Measurements from ENCODE around the gene ARHGEF16.
A peak's percentile ranks its signal among the peaks of the same experiment; 100 is the strongest.

Gene ARHGEF16

DNA sequence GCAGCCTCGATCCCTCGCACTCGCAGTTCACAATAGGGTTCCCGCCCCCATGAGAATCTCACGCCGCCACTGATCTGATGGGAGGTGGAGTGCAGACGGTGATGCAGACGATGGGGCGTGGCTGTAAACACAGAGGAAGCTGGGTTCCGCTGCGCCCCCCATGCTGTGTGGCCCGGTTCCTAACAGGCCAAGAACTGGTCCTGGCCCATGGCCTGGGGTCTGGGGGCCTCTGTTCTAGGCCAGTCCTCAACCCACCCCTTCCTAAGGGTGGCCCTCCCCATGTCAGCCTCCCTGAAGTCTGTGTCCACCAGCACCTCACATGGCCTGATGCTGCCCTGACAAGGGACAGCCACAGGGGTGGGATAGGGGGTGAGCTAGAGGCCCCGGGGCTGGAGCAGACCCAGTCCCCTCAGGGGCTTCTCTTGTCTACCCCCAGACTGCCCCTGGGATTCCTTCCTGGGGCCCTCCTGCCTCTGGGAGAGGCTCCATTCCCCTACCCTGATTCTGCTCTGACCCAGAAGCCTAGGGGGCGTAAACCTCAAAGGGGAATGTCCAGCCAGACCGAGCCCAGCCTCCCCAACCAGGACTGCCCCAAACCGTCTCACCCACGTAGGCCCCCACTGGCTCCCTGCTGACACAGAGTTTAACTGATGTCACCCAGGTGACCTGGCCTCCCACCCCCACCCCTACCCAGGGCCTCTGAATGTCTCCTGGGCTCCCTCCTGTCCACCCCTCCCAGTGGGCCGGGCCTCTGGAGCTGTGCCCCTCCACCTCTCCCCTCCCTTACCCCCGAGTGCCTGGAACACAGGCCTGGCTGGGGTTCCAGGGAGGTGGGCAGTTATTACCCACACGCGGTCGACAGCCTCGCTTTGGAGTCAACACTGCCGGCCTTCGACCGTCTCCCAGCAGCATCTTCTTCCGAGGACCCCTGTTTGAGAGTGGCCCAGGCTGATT is 14.8 kb upstream of the ARHGEF16 start:
- DNase-seq = no peak

DNA sequence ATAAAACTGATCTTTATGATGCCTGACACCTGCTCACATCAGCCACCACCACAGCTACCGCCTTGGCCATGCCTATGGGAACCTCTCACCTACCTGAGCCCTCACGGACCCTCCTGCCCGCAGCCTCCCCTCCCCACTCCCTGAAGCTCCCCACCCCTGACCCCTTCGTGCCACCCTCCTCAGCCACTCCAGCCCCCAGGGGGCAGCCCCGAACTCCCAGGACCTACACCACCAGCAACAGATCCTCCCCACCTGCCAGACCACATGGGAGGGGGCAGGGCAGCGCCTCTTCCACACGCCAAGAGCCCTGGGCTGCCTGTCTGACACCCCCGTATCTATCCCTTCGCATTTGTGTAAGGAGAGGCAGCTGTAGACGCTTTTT is 14.2 kb upstream of the ARHGEF16 start:
- DNase-seq = no peak

DNA sequence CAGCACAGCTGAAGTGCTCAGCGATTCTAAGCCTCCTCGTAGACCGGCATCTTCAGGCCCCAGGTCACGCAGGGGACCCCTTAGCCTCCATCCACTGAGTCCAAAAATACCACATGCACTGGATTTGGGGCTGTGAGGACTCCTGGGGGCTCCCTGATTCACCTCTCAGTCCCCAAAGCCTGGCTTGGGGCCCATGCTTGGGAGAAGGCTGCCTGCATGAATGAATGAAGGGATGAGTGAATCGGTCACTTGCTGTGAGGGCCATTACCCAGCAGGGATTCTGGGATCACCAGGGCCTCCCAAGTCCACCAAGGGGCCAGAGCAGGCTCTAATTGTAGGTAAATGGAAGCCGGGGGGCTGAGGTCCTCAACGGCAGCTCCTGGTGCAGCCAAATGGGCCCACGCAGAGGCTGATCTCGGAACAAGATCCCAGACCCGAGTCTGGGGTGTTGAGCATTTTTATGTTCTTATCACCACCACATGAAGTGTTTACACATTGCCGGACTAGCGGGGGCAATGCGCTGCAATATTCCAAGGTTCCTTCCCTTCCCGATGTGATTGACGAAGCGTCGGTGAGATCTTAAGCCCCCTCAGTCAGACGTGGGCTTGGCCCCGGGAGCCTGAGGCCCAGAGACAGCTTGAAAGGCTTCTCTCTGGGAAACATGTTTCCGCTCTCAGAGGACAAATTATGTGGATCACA is 13.6 kb upstream of the ARHGEF16 start:
- no peak for DNase-seq

DNA sequence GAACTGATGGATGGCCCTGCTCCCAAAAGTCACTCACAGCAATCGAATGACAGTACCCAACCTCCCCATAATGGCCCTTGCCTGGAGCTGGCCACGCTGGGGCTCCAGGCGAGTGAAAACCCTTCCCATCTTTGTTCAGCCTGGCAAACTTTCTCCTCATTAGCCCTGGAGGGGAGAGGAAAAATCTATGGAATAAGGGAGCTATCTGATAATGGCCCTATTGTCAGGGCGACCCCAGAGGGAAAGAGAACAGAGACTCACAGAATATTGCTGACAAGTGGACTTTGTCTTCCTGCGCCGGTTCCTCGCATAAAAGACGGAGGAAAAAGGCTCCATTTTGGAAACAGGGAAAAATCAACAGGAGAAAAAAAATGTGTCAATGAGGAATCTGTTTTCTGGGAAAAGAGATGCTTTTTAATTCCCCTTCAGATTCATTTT is 13.0 kb upstream of the ARHGEF16 start:
- DNase-seq = no peak

DNA sequence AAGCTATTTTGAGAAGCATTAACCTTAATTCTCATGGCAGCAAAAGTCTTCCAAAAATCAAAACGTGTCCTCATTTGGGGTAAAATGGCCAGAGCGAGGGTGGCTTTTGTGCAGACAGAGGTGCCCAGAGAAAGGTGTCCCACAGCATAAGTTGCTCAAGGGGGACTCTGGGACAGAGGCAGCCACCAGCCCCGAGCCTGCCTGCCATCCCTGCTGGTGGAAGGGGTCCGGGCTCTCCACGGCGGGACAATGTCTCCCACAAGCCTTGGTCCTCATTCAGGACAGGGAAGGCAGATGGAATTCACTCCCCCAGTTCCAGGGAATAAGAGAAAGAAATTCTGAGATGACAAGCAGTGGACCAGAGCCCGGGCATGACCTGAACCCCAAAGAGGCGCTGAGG is 12.6 kb upstream of the ARHGEF16 start:
- no peak for DNase-seq

DNA sequence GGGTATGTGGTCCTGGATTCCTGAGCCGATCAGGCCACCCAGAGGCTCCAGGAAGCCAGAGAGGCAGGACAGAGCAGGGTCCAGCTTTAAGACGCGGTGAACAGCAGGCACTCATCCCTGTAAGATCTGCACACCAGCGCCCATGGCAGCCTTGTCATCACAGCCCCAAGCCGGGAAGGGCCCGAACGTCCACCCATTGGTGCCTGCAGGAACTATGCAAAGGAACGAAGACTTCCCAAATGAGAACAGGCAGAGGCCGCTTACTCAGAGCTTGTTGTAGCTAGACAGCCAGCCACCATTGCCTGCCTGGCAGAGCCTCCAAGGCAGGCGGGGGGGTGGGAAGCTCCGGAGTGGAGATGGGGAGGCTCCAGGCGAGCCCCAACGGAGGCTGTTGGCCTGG is 12.1 kb upstream of the ARHGEF16 start:
- no peak for DNase-seq

DNA sequence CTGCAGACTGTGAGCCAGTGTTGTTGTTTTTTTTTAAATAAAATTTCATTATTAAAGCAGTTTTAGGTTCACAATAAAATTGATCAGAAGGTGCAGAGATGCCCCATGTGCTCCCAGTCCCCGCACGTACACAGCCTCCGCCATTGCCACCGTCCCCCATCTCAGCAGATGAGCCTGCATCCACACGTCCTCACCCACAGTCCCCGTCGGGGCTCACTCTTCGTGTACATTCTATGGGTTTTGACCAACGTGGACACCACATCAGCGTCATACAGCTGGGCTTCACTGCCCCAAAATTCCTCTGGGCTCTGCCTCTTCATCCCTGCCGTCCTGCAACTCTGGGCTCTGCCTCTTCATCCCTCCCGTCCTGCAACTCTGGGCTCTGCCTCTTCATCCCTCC is 11.6 kb upstream of the ARHGEF16 start:
- no peak for DNase-seq

DNA sequence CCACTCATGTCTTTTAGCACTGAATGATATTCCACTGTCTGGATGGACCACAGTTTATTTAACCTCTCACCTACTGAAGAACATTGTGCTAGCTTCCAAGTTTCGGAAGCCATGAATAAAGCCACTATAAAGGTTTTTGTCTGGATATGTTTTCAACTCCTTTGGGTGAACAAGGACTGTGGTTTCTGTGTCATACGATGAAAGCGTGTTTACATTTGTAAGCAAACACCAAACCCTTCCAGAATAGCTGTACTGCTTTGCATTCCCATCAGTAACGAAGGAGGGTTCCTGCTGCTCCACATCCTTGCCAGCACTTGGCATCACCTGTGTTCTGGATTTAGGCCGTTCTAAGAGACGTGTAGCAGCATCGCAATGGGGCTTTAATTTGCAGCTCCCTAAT is 10.7 kb upstream of the ARHGEF16 start:
- DNase-seq = no peak

DNA sequence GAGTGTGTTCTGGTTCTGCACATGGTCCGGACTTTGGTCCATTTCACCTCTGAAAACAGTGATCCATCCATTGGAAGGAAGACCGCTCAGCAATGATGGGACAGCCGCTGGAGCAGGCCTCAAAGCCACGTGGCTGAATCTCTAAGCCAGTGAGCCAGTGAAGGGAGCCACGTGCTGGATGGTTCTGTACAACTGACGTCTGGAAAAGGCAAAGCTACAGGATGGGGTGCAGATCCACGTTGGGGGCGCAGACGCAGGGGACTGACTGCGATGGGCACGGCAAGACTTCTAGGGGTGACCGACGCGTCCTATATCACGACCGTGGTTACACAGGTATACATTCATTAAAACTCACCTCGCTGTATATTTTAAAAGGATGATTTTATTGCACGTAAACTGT is 10.2 kb upstream of the ARHGEF16 start:
- no peak for DNase-seq

DNA sequence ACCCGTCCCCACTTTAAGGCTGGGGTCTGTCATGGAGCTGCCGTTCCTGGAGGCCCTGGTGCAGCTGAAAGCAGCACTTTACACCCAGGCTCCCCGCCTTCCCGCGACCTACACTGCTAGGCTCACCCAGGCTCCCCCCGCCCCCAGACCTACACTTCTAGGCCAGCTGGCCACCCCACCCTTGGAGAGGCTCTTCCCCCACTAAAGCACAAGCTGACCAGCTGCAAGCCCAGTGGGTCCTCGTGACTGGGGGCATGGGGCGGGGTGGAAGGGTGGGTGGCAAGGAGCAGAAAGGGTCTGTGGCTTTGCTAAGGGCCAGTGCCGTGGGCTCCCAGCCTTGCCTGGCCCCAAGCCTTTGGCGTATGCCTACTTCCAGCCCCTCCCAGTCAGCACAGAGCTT is 9.7 kb upstream of the ARHGEF16 start:
- DNase-seq = no peak

DNA sequence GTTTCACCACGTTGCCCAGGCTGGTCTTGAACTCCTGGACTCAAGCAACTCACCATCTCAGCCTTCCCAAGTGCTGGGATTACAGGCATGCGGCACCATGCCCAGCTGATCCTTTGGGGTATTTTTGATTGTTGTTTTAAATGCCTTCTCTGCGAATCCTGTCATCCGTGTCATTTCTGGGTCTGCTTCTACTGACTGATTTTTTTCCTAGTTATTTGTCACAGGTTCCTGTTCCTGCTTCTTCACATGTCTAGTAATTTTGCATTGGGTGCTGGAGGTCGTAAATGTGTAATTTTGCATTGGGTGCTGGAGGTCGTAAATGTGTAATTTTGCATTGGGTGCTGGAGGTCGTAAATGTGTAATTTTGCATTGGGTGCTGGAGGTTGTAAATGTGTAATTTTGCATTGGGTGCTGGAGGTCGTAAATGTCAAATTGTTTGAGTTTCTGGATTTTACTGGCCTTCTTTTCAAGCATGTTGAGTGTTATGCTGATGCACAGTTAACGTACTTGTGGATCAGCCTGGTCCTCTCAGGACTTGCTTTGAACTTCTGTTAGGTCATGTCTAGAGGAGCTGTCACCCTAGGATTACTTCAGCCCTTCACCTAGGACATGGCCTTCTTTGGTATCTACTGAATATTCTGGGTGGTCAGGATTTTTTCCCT is 4.1 kb upstream of the ARHGEF16 start:
- DNase-seq = no peak

DNA sequence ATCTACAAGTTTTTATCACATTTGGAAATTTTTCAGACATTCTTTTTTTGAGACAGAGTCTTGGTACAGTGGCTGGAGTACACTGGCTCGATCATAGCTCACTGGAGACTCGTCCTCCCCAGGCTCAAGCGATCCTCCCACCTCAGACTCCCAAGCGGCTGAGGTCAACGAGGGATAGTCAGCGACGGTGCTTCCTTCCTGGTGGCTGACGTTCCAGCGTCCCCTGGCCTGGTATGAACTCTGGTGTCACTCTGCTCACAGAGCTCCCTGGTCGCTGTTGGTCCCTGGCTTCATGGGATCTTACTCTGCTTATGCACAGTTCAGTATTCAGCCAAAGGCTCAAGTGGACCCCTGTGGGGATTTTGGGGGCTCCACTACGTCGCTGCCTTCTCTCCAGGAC is 3.5 kb upstream of the ARHGEF16 start:
- DNase-seq = no peak

DNA sequence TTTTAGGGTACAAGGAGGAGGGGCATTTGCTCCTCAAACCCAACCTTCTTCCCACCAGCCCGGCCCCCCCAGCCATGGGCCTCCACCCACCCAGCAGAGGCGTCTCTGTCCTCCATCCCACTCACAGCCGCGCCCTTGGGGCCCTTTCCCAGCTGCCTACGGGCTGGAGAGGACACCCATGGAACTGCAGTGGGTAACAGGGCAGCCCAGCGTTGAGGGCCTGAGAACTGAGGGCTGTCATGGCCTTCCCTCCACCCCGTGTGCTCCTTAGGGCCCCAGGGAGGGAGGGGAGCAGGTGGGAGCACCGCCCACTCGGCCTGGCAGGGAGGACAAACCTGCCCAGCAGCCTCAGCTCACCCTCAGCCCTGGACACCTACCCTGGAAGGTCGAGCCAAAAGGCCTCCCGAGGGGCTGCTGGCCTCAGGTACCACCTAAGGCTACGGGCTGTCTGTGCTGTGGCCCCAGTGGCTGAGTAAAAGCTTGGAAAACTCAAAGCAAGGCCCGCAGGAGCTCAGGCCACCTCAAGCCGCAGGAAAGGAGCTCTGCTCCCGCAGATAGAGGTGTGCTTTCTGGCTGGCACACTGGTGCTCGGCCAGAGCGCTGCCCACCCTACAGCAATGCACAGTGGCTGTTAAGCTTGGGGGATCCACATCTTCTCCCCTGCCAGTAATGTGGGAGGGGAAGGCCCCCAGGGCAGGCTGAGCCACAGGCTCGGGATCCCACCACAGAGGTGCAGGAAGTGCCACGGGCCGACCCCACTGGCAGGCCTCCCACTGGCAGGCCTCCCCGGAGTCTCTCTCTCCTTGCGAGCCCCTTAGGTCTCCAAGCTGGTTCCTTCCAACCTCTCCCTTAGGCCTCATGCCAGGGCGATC is 2.2 kb upstream of the ARHGEF16 start:
- no peak for DNase-seq

DNA sequence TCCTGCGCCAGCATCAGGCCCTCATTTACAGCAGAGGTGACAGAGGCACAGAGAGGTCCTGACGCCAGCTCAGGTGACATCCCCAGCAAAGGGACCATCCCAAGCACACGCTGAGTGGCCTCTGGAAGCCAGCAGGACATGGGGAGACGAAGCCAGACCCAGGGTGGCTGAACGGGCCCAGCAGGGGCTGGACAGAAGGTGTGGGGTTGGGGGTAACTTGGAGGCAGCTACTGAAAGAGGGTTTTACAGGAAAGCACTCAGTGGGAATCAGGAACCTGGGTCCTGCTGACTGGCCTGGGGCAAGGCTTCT is 1.6 kb upstream of the ARHGEF16 start:
- no peak for DNase-seq

DNA sequence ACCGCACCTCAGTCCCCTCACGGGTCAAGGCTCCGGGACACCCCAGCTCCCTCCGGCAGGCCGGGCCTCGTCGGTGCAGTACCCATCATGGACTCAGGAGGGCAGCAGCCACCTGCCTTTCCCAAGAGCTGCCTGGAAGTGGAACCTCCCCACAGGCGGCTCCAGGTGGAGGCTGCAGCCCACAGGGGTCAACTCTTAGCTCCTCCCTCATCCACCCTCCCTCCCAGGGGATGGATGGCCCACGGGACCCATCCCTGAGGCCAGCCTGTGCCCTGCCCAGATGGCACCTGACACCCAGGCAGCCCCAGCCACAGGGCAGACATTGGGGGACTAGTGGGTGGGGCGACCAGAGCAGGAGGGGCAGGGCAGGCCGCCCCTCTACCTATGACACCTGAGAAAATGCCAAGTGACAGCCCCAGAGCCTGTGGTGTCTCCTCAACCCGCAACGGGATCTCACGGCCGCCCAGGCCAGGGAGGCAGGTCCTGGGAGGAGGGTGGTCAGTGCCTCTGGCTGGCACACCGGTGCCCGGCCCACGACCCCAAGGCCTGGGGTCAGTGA is 1.2 kb upstream of the ARHGEF16 start:
- DNase-seq = peak; percentile 47

DNA sequence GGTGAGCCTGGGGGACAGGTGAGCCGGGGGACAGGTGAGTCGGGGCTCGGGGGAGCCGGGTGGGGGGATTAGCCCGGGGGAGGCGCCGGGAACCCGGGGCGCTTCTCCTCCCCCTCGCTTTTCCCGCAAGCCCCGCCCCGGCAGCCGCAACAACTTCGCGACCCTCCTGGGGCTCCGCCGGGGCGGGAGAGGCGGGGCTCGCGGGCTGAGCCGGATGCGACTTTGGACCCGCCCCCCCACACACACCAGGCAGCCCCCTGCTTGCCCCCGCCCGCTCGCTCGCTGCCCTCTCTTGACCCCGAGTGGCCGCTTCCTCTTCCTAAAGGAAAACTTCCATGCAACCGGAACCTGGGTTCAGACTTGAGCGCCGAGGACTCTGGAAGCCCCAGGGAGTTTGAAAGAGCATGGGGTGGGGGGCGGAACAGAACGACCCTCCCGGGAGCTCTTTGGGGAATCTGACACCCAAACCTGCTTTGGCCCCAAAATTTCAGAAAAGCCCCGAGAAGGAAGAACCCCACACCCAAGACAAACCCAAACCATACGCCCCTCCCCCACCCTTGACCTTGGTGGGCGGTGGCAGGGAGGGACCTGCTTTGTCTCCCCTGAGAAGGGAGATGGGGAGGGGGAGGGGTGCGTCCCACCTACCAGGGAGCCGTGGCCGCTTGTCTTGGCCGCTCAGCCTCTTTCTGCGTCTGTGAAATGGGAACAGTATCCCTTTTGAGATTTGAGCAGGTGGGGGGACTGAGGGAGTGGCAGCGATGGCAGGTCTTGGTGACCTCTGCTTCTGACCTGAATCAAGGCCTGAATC is 550 bp downstream of the ARHGEF16 start:
- DNase-seq = no peak

DNA sequence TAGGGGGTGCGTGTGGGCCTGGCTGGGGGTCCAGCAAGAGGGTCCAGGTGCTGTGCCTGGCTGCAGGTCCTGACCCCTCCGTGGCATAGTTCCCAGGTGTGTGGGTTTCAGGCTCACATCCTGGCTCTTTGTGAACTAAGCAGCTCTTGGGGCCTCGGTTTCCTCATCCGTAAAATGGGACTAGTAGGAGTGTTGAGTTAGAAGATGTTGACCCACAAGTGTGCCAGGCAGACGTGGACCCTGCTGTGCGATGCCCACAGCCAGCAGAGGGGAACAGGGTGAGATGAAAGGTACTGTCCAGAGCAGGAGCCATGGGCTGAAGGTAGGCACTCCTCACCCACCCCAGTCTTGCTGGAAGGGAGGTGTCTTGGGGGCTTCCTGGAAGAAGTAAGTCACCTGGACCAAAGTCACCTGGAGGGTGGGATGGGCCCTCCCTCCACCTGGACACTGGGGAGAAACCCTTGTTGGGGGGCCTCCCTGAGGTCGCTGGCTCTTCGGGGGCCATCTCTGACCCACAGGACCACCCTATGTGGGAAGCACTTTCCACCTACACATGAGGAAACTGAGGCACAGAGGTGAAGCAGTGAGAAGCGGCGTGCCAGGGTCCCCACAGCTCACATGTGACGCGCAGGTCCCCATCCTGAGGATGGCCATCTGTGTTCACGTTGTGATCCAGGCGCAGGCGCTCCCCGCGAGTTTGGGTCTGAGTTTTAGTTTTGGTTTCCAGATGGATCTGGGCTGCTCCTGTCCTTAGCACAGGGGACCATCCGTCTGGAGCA is 1.4 kb downstream of the ARHGEF16 start:
- no peak for DNase-seq

DNA sequence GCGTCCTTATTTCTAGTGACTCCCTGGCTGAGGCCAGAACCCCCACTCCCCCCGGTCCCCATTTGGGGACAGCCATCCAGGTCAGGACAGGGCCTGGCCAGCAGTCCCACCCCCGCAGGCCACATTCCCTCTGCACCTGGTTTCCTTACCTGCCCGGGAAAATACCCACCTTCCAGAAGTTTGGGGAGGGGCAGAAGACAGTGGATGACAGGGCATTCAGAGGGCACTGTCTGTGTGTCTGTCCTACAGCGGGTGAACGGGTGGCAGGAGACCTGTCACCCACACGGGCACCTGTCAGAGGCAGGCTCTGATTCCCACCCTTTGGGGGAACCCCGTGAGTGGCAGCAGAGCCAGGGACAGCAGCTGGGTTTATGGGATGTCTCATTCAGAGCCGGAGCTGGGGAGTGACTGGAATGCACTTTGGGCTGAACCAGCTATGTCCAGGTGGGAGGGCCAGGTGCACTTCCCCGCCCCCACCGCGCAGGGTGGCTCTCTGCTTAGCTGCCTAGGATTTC is 2.0 kb downstream of the ARHGEF16 start:
- no peak for DNase-seq

DNA sequence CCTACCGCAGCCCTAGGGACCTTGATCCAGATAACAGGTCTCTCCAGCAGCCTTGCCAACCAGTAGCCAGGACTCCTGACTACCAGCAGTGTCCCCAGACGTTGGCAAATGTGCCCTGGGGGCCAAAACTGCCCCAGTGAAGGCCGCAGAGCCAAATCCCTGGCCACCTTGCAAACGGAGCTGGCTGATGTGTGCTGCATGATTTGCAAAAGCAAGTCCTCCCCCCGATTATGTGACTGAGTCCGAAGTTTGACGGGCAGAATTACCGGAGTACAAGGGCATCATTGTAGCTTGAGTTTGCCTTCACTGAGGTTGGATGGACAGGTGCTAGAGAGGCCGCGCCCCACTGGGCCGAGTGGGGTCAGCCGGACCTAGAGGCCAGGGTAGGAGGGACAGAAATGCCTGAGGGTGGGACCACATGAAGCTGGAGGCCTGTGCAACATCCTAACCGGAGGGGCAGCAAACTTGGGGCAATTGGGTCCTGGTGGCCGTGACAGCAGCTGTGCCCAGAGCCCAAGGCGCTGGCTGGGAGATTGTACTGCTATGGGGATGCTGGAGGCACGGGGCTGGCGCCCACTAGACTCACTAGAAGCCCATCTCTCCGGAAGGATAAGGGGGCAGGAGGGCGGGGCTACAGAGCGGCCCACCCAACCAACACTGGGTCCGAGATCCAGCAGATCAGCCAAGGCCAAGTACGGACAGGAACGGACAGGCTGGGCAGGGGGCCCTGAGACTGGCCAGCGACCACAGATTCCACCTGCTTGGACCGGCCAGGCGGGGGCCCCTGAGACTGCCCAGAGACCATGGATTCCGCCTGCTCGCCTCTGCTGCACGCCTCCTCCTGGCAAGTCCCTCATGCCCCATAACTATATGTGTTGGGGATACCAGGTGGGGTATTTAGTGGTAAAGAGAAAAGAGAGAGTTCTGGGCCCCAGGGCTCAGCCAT is 2.8 kb downstream of the ARHGEF16 start:
- DNase-seq = no peak

Data from NCI-H2227 treated with DMSO at 0.1 percent for 48 hours (cell line).